Prostate gland (tissue), 2 donors: ENCODE results near the gene LST1. TPM values are rescaled to one million over a fixed set of nuclear protein-coding genes. Genes with fewer than 3 reads are reported as not detected.

Experiments used
- DNase-seq: peaks from one replicate; pipeline ENCODE4 v3.0.0-alpha.2; 2019; ENCODE audit warnings: low spot score
- H3K27ac ChIP-seq, 2 donors: fragments of 200-600 bp; sonication (generic); 2 replicates each; pipeline ENCODE4 v1.5.1; 2017 to 2019
- H3K27me3 ChIP-seq: fragments of 200-600 bp; sonication (generic); replicated peaks from 2 replicates; pipeline ENCODE4 v1.5.1; 2019; ENCODE audit not compliant: insufficient read depth
- H3K36me3 ChIP-seq, 2 donors: fragments of 200-600 bp; sonication (generic); 1 replicate in 1 of 2; 2 replicates in 1 of 2; pipeline versions ENCODE4 v1.5.1 to v1.8.1; 2017 to 2019
- H3K4me1 ChIP-seq: fragments of 200-600 bp; sonication (generic); replicated peaks from 2 replicates; pipeline ENCODE4 v1.5.1; 2019
- H3K4me3 ChIP-seq, 2 donors: fragments of 200-600 bp; sonication (generic); 2 replicates each; pipeline ENCODE4 v1.5.1; 2017 to 2019
- H3K9me3 ChIP-seq: fragments of 200-600 bp; sonication (generic); 2 replicates; pipeline ENCODE4 v1.5.1; 2017
- CTCF ChIP-seq, 4 experiments: fragments of 200-600 bp in 2 of 4; fragments of 450-650 bp in 2 of 4; sonication (generic) in 2 of 4; IDR thresholded peaks; 1 replicate in 3 of 4; 2 replicates in 1 of 4; pipeline ENCODE4 v1.5.1; 2016 to 2019; ENCODE audit warnings: antibody characterized with exemption in 4 of 4, mild to moderate bottlenecking in 2 of 4, moderate library complexity in 2 of 4
- POLR2A ChIP-seq: fragments of 450-650 bp; IDR thresholded peaks from one replicate; pipeline ENCODE4 v1.6.1; 2016; ENCODE audit warnings: antibody characterized with exemption, mild to moderate bottlenecking
- POLR2AphosphoS5 ChIP-seq: sonication (generic); formaldehyde crosslinking; IDR thresholded peaks from one replicate; pipeline ENCODE4 v1.6.1; 2017; ENCODE audit warnings: antibody characterized with exemption
- WGBS: methylation state at CpG from one replicate; pipeline ENCODE4 v1.1.5; 2018; 5-methylcytosine and 5-hydroxymethylcytosine counted together
- intact Hi-C: fragments of 100-400 bp; cut with DNase I; formaldehyde crosslinking; loops from one replicate; pipeline ENCODE4 v1.14.2; 2022
- total RNA-seq, 2 donors: library from RNA; depleted of rRNA; stranded (reverse); fragments of >200 nt; gene quantifications; one replicate each; pipeline ENCODE4 v1.1.0, GENCODE V29; 2016

Gene LST1
- total RNA-seq, 2 donors from 2014 or later = 3.1 TPM; not detected in 1

- peaks cover 5 to 9% of the 10 kb centered on the region in 2 donors for H3K36me3 ChIP-seq
- 68% methylated on average over 4 of the region's 4 CpGs for WGBS
- no peak for TF ChIP-seq CTCF (IDR thresholded peaks at IDR 0.05)
- no peak for TF ChIP-seq POLR2A
- TF ChIP-seq POLR2AphosphoS5 = no peak
- no peak overlapping the region for H3K27ac ChIP-seq
- no peak overlapping the region for H3K4me3 ChIP-seq
- intact Hi-C loops = no loop called here
- no peaks in the 10 kb centered on the region for H3K27me3 ChIP-seq
- no peaks in the 10 kb centered on the region for H3K9me3 ChIP-seq
- no peaks in the 10 kb centered on the region for H3K4me1 ChIP-seq
- DNase-seq = no peak
These were observed 26.5 kb upstream of the LST1 start for GRCh38 chr6:31559606-31559957.

- no peaks in the 10 kb centered on the region for H3K9me3 ChIP-seq
- 75% methylated on average over 7 of the region's 7 CpGs for WGBS
These were observed 25.9 kb upstream of the LST1 start for GRCh38 chr6:31559958-31560696.

GRCh38 chr6:31560697-31561058 is 25.4 kb upstream of the LST1 start:
- Histone ChIP-seq H3K4me3 (no peak overlapping the region), H3K4me1 (no peaks in the 10 kb centered on the region), H3K27me3 (no peaks in the 10 kb centered on the region), H3K9me3 (no peaks in the 10 kb centered on the region), H3K27ac (no peak overlapping the region), H3K36me3 (peaks cover 5 to 9% of the 10 kb centered on the region in 2 donors)
- no peak for DNase-seq
- TF ChIP-seq POLR2A (no peak), CTCF (IDR thresholded peaks at IDR 0.05) (no peak), POLR2AphosphoS5 (no peak)
- intact Hi-C loops = no loop called here

More at GRCh38 chr6:31559958-31560696, 25.9 kb upstream of the LST1 start:
- intact Hi-C loops = no loop called here
- TF ChIP-seq POLR2AphosphoS5 (no peak), CTCF (IDR thresholded peaks at IDR 0.05) (no peak), POLR2A (no peak)
- DNase-seq = no peak
- Histone ChIP-seq H3K36me3 (peaks cover 5 to 9% of the 10 kb centered on the region in 2 donors), H3K4me3 (no peak overlapping the region), H3K4me1 (no peaks in the 10 kb centered on the region), H3K27me3 (no peaks in the 10 kb centered on the region), H3K27ac (no peak overlapping the region)

- no peak overlapping the region for H3K4me3 ChIP-seq
- no peak overlapping the region for H3K27ac ChIP-seq
- no peaks in the 10 kb centered on the region for H3K9me3 ChIP-seq
- no peak for TF ChIP-seq POLR2A
- no peak for TF ChIP-seq POLR2AphosphoS5
- no peak for TF ChIP-seq CTCF (IDR thresholded peaks at IDR 0.05)
- DNase-seq = no peak
- H3K4me1 ChIP-seq = no peaks in the 10 kb centered on the region
- H3K36me3 ChIP-seq = no peaks in the 10 kb centered on the region
- intact Hi-C loops = no loop called here
- no peaks in the 10 kb centered on the region for H3K27me3 ChIP-seq
- WGBS = 46% methylated on average over 9 of the region's 9 CpGs
These were observed 18.3 kb upstream of the LST1 start for GRCh38 chr6:31567531-31568370.
